HG02943 (cell line): ENCODE data around the gene KLK6.

ENCODE experiments used
- ATAC-seq: cut with Tn5 transposase; IDR thresholded peaks from one replicate; pipeline ENCODE4 v1.9.1; 2021; ENCODE audit warnings: mild to moderate bottlenecking, low read depth, moderate library complexity; ENCODE audit not compliant: unreplicated experiment

KLK6 gene

DNA sequence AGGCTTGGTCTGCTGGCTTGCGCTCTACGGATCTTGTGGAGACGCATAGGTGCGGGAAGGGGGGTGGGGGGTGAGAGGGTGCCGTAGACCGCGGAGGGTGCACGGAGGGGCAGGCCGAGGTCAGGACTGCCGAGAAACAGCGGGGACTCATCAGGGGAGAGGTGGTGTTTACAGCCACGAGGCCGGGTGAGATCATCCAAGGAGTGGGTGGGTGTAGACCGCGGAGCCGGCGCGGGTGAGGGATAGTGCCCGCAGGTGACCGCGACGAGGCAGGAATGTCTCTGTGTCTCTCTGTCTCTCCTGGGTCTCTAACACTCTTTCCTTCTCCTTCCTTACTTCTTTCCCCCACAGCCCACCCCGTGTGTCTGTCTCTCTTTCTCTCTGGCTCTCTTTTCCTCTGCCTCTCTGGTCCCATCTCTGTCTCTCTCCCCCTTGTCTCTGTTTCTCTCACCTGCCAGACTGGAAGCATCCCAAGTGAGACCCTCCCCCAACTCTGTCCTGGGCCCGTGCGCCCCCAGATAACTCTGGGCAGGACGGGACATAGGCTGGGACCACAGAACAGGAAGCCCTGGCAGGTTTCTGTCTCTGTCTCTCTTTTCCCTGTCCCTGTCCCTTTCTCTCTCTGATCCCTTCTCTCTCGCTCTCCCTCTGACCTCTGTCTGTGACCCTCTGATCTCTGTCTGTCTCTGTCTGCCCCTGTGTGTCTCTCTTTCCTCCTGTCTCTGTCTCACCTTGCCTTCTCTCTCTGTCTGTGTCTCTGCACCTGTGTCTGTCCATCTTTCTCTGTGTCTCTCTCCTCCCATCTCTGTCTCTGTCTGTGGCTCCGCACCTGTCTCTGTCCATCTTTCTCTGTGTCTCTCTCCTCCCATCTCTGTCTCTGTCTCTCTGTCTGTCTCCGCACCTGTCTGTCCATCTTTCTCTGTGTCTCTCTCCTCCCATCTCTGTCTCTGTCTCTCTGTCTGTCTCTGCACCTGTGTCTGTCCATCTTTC is 56.4 kb downstream of the KLK6 start:
- no peak for ATAC-seq

DNA sequence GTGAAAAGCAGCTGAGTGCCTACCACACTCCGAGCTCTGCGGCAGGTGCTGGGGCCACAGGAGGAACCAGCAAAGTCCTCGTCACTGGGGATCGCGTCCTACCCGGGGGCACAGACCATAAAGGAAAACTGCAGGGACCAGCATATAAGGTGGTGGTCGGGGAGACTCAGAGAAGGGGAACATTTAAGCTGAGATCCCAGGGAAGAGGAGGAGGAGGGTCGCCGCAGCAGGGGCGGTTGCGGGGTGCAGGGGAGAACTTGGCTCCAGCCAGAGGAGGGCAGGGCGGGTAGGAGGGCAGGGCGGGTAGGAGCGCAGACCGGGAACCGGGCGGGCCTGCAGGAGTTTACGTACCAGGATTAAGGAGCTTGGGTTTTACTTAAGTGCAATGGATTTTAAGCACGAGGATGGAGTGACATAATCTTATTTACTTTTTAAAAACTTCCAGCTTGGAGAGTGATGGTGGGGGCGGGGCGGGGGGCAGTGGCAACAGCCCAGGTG is 57.2 kb downstream of the KLK6 start:
- no peak for ATAC-seq

DNA sequence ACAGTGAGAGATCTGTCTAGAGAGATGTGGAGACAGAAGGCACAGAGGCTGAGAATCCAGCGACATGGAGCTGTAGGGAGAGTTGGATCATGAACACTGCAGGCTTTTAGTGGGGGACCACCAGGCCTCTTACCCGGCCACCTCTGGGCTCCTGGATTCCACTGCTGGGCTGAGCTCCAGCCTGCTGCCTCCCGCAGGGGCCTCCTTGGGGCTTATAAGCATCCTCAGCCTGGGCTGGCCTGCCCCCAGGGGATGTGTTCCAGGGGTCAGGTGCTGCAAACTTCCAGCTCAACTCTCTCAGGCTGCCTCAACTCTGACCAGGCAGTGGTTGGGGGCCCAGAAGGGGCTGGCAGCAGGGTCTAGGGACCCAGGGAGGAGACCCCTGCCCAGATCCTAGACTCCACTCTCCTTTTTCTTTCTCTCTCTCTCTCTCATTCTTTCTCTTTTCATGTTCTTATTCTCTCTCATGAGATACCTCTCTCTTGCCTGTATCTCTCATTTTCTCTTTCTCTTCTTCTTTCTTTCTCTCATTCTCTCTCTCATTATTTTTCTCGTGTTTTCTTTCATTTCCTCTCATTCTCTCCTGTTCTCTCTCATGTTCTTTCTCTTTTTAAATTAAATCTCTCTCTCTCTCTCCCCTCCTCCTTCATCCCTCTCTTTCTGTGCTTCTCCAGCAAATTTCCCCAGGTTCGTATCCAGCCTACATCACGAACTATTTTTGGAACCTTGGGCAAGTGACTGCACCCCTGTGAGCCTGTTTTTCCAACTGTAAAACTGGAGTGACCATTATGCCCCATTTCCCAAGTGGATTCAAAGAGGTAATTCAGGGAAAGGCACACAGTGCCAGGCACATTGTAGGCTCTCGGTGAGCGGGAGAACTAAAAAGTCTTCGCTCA is 57.9 kb downstream of the KLK6 start, which contains the start of gene KLK4:
Gene KLK4 (minus strand): TSS at position 190 of the 896 bp plus-strand sequence. CDS start 657 bp downstream, outside the sequence.
- ATAC-seq = no peak

DNA sequence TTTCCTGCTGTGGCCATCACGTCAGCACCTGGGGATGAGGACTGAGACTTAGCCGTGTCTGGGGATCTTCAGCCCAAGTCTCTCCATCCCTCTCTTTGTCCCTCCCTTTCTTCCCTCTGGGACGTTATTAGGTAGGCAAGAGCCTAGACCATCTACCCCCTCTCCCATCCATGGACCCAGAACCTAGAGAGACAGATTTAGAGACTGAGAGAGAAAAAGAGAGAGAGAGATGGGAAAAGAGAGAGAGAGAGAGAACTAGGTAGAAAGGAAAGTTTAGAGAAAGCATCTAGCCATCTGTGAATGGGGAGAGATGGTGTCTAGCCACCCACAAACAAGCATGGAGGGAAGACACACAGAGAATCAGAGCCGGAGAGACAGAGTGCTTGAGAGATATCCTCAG is 58.7 kb downstream of the KLK6 start:
- ATAC-seq = no peak

DNA sequence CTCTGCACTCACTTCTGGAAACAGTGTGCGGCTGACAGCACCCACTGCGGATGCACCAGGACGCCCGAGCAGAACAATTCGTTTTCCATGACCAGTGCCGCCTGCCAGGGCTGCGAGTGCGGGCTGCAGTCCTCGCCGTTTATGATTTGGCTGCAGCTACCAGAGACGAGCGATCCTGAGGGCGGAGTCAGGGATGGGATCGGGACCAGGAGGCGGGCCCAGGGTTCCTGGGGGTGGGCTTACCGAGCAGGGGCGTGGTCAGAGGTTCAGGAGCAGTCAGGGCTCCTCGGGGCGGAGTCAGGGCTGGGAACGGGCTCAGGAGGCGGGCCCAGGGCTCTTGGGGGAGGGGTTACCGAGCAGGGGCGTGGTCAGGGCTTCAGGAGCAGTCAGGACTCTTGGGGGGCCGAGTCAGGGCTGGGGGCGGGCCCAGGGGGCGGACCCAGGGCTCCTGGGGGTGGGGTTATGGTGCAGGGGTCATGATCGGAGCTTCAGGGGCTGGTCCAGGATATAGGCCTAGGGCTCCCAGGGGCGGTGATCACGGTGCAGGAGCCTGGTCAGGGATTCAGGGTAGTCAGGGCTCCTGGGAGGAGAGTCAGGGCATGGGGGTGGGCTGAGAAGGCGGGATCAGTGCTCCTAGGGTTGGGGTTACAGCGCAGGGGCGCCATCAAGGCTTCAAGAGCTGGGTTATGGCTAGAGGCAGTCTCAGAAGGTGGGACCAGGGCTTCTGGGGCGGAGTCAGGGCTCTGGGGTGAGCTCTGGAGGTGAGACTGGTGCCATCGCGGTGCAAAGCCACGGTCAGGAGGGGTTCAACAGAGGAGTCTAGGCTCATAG is 59.9 kb downstream of the KLK6 start:
- ATAC-seq = no peak
